Anterior cingulate cortex (tissue), 58 donors: Measurements from ENCODE around the gene ARID3A.

ENCODE experiments used
- DNase-seq, 58 donors: peaks; one replicate each; lab custom pipeline; 2025; lab: John Stamatoyannopoulos, UW

ARID3A gene

DNA sequence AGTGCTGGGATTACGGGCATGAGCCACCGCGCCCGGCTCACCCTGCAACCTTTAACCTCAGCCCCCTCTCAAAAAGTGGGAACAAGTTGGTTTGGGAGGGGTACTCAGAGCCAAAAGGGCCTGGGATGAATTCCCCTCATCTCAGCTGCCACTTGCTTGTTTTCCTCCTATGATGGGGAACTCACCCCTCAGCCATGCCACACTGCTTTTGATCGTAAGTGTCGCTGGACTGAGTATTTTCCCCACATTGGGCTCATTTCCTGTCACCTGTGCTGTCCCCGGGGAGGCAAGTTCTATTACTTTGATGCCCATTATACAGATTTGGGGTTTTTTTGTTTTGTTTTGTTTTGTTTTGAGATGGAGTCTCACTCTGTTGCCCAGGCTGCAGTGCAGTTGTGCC is 19.4 kb upstream of the ARID3A start:
- no peak for DNase-seq

DNA sequence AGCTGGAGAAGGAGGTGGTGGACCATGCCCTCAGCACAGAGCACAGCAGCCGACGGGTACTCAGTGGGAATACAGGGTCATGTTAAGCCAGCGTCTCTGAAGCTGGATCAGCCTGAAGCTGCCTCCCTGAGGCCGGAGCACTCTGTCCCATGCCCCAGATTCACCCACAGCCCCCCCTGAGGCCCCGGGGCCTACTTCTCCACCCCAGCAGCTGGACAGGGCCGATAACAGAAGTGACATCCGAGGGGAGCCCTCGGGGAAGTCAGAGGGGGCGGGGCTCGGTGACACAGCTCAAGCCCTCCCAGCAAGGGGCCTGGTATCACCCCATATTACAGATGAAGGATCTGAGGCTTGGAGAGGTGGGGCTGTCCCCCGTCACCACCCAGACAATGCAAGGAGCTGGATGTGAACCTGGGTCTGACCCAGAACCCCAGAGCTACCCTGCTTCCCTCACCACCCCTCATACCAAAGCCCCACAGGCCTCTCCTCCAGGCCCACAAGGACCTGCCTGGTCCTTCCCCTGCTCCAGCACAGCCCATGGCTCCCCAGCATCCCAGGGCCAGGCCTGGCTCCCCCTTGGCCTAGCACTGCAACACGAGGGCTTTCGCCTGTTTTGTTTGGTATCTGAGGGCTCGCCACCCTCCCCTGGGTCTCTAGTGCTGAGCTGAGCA is 18.5 kb upstream of the ARID3A start:
- no peak for DNase-seq

DNA sequence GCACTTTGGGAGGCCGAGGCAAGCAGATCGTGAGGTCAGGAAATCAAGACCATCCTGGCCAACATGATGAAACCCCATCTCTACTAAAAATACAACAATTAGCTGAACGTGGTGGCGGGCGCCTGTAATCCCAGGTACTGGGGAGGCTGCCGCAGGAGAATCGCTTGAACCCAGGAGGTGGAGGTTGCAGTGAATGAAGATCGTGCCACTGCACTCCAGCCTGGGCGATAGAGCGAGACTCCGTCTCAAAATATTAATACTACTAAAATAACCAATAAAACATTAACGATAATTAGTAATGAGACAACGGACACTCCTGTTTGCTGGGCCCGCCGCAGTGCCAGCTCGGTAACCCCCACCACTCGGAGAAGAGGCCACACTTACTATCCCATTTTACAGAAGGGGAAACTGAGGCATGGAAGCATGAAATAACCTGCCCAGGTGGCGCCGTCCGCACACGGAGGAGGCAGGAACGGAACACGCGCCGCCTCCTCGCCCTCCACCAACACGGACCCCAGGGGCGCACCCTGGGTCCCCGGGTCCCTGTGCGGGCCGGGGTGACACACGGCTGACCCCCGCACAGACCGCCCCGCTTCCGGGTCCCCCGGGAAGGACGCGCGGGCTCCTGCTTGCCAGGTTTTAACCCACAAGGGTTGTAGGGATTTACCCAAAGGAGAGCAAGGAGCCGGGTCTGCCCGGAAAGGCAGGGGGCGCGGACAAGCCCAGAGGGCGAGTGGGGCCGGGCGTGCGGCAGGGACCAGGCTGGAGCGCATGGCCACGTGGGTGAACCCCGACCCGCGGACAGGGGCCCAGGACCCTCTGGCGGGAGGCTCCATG is 14.4 kb upstream of the ARID3A start:
- no peak for DNase-seq

DNA sequence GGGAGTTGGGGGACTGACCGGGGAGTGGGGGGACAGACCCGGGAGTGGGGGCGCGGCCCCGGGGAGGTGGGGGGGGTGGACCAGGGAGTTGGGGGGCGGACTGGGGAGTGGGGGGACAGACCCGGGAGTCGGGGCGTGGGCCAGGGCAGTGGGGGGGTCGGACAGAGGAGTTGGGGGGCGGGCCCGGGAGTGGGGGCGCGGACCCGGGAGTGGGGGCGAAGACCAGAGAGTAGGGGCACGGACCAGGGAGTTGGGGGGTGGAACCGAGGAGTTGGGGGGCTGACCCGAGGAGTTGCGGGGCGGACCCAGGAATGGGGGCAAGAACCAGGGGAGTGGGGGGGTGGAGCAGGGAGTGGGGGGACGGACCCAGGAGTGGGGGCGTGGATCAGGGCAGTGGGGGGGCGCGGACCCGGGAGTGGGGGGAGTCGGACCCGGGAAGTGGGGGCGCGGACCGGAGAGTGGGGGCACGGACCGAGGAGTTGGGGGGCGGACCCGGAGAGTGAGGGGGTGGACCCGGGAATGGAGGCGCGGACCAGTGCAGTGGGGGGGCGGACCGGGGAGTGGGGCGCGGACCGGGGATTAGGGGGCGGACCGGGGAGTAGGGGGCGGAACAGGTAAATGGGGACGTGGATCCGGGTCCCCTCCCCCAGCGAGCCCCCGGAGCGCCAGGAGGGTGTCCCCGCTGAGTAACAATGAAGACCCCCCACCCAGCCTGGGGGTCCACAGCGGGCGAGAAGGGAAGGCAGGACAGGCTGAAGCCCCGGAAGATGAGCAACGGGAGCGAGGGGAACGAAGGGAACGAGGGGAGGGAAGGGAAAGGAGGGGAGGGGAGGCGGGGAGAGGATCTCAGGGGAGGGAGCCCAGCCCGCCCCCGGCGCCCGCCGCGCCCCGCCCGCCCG is 13.4 kb upstream of the ARID3A start:
- DNase-seq: peak in 1 of 58 donors; percentile 50

DNA sequence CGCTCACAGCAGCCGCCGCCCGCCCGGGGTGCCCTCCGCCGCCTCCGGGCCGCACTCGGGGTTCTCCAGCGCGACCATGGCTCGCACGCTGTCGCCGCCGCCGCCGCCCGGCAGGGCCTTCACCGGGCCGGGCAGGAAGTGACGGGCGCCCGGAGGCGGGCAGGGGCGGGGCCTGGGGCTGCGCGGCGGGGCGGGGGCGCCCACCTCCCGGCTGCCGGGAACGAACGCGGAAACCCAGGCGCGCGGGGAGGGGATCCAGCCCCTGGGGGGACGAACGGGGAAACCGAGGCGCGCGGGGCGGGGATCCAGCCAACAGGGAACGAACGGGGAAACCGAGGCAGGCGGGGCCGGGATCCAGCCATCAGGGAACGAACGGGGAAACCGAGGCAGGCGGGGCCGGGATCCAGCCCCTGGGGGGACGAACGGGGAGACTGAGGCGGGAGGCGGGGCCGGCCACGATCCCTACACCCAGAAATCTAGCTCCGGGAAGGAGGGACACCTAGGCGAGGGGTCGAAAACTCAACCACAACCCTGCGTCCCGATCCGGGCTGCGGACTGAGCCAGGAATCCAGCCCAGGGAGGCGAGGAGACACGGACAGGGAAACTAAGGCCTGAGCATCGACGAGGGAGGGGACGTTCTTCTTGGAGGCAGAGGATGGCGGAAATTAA is 12.6 kb upstream of the ARID3A start, which contains the start of gene R3HDM4:
Gene R3HDM4, minus strand, starts transcription at position 140 of the 669 bp plus-strand sequence. Its CDS starts 62 bp downstream, at position 78.
- peak in 57 of 58 donors; percentile 5 to 86 (median 59) for DNase-seq

DNA sequence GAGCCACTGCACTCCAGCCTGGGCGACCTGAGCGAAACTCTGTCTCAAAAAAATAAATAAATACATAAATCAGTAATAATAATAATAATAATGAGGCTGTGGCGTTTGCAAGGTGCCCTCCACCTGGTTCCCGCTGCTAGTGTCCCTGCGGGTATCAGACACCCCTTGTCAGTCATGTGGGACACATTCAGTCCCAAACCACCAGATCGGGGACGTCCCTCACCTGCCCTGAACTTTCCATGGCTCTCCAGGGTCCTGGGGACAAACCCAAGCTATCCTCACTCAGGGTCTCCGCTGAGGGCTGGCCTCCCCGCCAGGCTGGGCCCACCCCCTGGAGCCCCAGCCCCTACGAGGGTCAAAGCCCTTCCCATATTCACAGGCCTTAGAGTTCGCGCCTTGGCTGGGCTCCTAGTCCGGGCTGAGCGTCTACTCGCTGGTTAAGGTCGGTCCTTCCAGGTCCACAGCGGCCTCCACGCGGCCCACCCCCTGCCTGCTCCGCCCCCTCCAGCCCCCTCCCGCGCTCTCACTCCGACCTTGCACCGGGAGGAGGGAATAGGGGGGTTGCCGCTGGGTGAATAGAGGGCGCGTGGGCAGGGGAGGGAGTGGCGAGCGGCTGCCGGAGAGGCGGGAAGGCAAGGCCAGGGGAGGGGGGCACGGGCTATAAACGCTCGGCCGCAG is 9.1 kb upstream of the ARID3A start:
- DNase-seq: no peak

DNA sequence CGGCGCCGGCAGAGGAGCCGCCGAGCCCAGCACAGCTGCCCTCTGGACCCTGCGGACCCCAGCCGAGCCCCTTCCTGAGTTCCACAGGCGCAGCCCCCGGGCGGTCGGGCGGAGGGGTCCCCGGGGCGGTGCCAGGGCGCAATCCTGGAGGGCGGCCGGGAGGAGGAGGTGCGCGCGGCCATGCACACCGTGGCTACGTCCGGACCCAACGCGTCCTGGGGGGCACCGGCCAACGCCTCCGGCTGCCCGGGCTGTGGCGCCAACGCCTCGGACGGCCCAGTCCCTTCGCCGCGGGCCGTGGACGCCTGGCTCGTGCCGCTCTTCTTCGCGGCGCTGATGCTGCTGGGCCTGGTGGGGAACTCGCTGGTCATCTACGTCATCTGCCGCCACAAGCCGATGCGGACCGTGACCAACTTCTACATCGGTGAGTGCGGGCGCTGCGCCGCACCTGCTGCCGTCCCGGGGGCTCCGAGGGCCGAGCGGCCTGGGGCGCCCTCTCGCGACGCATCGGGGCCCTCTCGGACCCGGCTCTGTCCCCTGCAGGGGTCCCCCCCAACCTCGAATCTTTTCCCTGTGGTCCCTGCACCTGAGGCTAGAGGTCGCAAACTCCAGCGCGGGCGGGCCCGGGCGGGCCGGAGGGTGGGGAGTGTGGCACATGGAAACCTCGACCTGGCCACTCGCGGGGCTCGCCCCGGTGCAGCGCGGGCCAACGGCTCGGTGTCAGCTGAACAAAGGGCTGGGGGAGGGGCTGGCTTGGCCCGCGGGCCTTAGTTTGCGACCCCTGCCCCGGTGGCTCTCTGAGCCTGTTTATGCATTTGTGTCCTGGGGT is 8.3 kb upstream of the ARID3A start, which contains the start of gene KISS1R:
Gene KISS1R, plus strand, starts transcription at position 11 of the 829 bp plus-strand sequence. Its CDS starts 170 bp downstream, at position 181.
- DNase-seq: no peak

DNA sequence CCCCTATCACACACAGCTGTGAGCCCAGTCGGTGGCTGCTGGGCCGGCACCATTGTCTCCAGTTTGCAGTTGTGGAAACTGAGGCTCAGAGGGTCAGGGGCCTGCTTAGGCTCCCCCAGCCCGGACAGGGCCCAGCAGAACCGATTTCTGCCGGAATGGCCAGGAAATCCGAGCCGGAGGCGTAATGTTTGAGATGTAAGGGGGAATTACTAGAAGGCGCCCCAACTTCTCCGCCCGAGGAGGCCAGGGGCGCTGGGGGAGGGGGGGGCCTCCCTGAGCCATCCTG is 7.7 kb upstream of the ARID3A start:
- DNase-seq: no peak

DNA sequence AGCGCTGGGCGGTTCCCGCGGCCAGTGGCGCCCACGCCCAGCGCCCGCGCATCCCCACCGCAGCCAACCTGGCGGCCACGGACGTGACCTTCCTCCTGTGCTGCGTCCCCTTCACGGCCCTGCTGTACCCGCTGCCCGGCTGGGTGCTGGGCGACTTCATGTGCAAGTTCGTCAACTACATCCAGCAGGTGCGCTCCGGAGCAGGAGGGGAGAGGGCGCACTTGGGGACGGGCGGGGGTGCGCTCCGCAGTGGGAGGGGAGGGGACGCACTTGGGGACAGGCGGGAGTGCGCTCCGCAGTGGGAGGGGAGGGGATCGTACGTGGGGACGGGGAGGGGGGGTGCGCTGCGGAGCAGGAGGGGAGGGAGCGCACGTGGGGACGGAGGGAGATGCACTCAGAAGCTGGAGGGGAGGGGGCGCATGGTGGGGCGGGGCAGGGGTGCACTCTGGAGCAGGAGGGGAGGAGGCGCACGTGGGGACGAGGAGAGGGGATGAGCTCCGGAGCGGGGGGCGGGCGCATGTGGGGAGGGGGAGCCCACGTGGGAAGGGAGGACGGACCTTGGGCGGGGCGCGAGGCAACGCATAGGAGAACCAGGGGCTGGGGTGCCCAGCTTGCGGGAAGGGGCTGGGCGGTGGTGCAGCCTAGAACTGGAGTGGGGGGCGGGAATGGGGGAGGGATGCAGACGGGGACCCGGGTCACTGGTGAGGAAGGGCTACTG is 7.2 kb upstream of the ARID3A start:
- DNase-seq: no peak

DNA sequence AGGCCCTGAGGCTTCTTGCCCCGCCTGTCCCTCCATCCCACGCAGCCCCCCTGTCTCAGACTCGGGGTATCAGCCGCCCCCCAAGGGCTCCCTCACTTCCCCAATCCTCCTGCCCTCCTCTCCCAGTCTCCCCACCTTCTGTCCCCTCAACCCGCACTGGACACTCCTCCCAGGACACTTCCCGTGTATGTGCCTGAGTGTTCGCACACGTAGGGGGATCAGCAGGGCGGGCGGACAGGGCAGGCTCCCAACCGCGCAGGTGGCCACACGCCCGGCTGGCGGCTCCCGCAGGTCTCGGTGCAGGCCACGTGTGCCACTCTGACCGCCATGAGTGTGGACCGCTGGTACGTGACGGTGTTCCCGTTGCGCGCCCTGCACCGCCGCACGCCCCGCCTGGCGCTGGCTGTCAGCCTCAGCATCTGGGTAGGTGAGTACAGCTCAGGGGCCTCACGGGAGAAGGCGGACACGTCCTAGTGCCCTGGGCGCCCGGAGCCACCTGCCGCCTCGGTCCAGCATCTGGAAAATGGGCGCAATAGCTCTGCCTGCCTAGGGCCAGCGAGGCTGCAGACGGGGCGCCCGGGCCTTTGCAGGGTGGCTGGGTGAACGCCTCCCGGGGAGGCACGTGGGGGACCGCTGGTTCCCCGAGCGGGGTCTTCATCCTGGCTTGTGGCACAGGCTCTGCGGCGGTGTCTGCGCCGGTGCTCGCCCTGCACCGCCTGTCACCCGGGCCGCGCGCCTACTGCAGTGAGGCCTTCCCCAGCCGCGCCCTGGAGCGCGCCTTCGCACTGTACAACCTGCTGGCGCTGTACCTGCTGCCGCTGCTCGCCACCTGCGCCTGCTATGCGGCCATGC is 6.4 kb upstream of the ARID3A start:
- no peak for DNase-seq

DNA sequence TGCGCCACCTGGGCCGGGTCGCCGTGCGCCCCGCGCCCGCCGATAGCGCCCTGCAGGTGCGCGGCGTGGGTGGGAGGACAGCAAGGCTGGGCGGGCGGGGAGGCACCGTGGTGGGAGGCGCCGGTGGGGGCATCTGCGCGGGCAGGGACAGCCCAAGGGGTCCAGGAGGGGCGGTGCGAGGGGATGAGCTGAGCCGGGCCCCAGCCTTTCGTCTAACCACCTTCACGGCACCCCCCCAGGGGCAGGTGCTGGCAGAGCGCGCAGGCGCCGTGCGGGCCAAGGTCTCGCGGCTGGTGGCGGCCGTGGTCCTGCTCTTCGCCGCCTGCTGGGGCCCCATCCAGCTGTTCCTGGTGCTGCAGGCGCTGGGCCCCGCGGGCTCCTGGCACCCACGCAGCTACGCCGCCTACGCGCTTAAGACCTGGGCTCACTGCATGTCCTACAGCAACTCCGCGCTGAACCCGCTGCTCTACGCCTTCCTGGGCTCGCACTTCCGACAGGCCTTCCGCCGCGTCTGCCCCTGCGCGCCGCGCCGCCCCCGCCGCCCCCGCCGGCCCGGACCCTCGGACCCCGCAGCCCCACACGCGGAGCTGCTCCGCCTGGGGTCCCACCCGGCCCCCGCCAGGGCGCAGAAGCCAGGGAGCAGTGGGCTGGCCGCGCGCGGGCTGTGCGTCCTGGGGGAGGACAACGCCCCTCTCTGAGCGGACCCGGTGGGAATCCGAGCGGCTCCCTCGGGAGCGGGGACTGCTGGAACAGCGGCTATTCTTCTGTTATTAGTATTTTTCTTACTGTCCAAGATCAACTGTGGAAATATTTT is 5.6 kb upstream of the ARID3A start:
- DNase-seq: peak in 1 of 58 donors; percentile 28

DNA sequence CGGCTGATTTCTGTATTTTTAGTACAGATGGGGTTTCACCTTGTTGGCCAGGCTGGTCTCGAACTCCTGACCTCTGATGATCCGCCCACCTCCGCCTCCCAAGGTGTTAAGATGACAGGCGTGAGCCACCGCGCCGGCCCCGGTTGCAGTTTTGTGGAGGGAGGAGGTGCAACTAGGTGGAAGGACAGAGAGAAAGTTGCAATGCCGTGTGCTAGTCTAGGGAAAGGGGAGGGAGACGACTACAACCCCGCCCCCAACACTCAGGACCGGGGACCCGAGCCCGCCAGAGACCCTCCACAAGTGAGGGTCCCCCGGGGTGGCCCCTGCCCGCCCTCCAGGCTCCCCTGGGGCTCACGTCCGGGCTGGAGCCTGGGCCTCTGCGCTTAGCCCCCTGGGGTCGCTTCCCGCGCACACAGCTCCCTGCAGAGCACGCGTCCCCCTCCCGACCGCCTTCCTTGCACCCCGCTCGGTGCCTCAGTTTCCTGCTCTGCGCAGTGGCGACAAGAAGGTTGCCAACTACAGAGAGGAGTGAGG is 1.2 kb upstream of the ARID3A start:
- DNase-seq: no peak

DNA sequence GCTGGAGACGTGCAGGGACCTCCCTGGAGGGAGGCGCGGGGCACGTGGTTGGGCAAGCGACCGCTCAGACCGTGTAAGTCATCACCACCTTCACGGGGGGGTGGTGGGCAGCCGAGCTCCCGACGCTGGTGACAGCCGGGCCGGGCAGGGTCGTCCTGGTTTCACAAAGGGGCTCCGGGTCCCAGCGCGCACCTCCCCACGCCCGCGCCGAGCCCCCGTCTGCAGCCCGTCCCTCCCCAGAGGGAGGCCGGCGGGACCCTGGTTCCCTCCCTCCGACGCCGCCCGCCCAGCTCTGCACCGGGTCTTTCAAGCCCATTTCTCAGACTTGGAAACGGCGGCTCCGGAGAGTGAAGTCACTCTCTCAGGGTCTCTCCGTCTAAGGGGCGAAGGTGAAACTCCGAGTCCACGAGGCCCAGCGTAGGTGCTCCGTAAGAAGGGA is 729 bp upstream of the ARID3A start:
- DNase-seq: peak in 16 of 58 donors; percentile 36 to 85 (median 68)

DNA sequence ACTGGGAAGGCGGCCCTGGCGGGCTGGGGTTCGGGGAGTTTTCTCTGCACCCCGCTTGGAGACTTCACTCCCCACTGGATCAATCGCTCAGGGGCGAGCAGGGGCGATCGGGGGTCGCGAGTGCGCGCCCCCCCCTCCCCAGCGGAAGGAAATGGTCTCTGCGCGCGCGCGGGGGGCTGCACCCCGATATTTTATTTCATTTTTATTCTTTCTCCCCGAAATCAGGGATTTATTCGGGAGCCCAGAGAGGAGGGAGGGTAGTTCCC is 421 bp downstream of the ARID3A start:
- DNase-seq: no peak

DNA sequence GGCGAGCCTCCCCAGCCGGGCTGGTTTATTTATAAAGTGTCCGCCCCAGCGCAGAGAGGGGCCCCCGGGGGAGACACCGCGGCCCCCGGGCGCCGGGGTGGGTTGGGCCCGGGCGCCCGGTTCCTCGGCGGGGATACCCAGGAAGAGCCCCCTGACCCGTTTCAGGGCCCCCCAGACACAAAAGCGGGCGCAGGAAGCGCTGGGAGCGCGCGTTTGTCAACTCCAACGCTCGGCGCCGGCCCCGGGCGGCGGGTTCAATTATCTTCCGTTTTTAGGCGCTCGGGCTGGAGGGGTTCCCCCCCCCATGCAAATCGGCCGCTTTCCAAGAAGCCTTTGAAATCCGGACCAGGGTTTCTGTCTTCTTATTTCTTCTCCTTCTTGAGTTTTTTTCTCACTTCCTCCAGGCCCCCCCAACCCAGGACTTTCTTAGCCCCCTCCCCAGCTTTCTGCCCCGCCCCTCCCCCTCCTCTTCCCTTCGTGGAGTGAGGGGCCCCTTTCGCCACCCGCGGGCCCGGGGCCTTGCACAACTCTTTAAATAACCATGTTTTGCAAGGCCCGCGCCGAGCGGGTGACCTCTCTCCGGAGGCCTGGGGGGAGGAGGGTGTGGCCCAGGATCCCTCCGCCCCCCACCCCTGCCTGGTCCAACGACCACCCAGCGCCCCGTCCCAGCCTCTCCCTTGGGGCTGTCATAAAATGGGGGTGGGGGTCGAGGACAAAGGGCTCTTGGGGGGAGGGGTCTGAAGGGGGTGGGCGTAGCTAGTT is 935 bp downstream of the ARID3A start:
- peak in 3 of 58 donors; percentile 33 to 44 (median 35) for DNase-seq
